DND-41 (cell line): ENCODE measurements around the gene RAB40A.
"Not testable (repeated sequence)": the region's sequence is repeated elsewhere in the genome, so short reads cannot be mapped to it uniquely, and the experiment has no call there.

Source experiments
- ATAC-seq: fragments of 200-7000 bp; cut with Tn5 transposase; 3 replicates; pipeline ENCODE4 v1.9.1; 2021; ENCODE audit warnings: low read depth; ENCODE audit not compliant: insufficient read depth
- DNase-seq: peaks from one replicate; pipeline ENCODE4 v3.0.0-alpha.2; 2020
- H2AFZ ChIP-seq: 2 replicates; pipeline ENCODE4 v1.6.0; 2012; ENCODE audit warnings: low read depth, low read length
- H3K27ac ChIP-seq: 2 replicates; pipeline ENCODE4 v1.5.1; 2012; ENCODE audit warnings: low read length, inconsistent platforms
- H3K27me3 ChIP-seq: fragments of 200-600 bp; sonication (generic); 2 replicates; pipeline ENCODE4 v1.6.0; 2012; ENCODE audit warnings: low read length, mild to moderate bottlenecking, inconsistent platforms; ENCODE audit not compliant: insufficient read depth, poor library complexity
- H3K36me3 ChIP-seq: 2 replicates; pipeline ENCODE4 v1.5.1; 2012; ENCODE audit warnings: low read length, inconsistent platforms; ENCODE audit not compliant: insufficient read depth
- H3K4me1 ChIP-seq: 2 replicates; pipeline ENCODE4 v1.5.1; 2012; ENCODE audit warnings: mild to moderate bottlenecking, low read length; ENCODE audit not compliant: insufficient read depth
- H3K4me2 ChIP-seq: 2 replicates; pipeline ENCODE4 v1.6.0; 2012; ENCODE audit warnings: mild to moderate bottlenecking, moderate library complexity, low read length, inconsistent platforms; ENCODE audit not compliant: insufficient read depth
- H3K4me3 ChIP-seq, 2 experiments: fragments of 200-600 bp in 1 of 2; shearing (Covaris generic) in 1 of 2; 2 replicates each; pipeline ENCODE4 v1.5.1; 2012 to 2016; ENCODE audit warnings: inconsistent platforms in 2 of 2, low read length in 2 of 2, mild to moderate bottlenecking in 2 of 2, low read depth in 1 of 2, moderate library complexity in 1 of 2
- H3K79me2 ChIP-seq: 2 replicates; pipeline ENCODE4 v1.6.0; 2012; ENCODE audit warnings: low read length, inconsistent platforms; ENCODE audit not compliant: insufficient read depth
- H3K9ac ChIP-seq: 2 replicates; pipeline ENCODE4 v1.6.0; 2012; ENCODE audit warnings: low read depth, mild to moderate bottlenecking, inconsistent platforms, low read length, moderate library complexity
- H3K9me3 ChIP-seq: 2 replicates; pipeline ENCODE4 v1.5.1; 2012; ENCODE audit warnings: low read length, moderate library complexity, mild to moderate bottlenecking, inconsistent platforms; ENCODE audit not compliant: insufficient read depth, severe bottlenecking
- H4K20me1 ChIP-seq: 2 replicates; pipeline ENCODE4 v1.6.0; 2012; ENCODE audit warnings: low read length; ENCODE audit not compliant: insufficient read depth
- EZH2 ChIP-seq: IDR thresholded peaks from 3 replicates; pipeline ENCODE4 v1.6.1; 2012; ENCODE audit warnings: borderline replicate concordance, low read depth, mild to moderate bottlenecking, moderate library complexity, low read length, inconsistent platforms; ENCODE audit not compliant: severe bottlenecking
- TF ChIP-seq, protein P1 (sequence below): IDR thresholded peaks from 2 replicates; pipeline ENCODE4 v1.5.1; 2012; ENCODE audit warnings: borderline replicate concordance, low read length, moderate library complexity, mild to moderate bottlenecking; ENCODE audit not compliant: poor library complexity, severe bottlenecking; ENCODE audit errors: extremely low read depth

RAB40A gene

DNA sequence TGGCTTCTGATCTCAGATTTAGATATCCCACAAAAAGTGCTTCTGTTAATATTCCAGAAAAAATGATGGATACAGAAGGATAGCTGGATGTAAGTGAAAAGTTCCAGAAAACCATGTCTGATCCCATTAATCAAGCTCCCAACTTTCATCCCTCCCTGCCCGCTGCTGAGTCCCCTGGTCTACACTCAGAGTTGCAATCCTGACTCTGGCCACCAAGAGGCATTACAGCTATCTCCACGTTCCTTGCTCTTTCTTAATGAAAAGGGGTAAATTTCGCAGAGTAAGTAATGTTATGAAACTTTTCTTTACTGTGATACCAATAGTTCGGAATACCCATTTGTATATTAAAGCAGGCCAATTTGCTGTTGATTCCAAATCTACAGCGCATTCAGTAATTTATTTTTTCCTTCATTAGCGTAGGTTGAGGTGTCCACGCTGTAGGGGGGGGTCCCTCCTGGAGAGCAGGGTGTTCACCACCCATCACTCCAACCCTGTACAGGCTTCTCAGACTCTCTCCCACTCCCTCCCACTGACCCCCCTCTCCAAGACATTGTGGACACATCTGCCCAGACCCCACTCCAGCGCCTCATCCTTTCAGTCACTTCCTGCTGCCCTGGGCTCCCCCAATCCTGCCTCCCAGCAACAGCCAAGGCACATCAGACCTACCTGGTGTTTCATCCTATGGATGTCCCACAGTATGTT is 55.1 kb downstream of the RAB40A start:
- Histone ChIP-seq H3K4me2 (peak overlapping the region; percentile 68), H4K20me1 (no peaks in the 10 kb centered on the region), H3K79me2 (no peaks in the 10 kb centered on the region), H3K9me3 (no peaks in the 10 kb centered on the region), H3K9ac (no peak overlapping the region), H2AFZ (peak overlapping the region; percentile 73), H3K27ac (no peak overlapping the region), H3K4me1 (peaks cover 9% of the 10 kb centered on the region), H3K27me3 (peaks cover 3% of the 10 kb centered on the region), H3K36me3 (no peaks in the 10 kb centered on the region), H3K4me3 (peak overlapping the region in 1 of 2 experiments; percentile 52; a peak in 2 of 4 replicates)
- TF ChIP-seq, protein P1, sequence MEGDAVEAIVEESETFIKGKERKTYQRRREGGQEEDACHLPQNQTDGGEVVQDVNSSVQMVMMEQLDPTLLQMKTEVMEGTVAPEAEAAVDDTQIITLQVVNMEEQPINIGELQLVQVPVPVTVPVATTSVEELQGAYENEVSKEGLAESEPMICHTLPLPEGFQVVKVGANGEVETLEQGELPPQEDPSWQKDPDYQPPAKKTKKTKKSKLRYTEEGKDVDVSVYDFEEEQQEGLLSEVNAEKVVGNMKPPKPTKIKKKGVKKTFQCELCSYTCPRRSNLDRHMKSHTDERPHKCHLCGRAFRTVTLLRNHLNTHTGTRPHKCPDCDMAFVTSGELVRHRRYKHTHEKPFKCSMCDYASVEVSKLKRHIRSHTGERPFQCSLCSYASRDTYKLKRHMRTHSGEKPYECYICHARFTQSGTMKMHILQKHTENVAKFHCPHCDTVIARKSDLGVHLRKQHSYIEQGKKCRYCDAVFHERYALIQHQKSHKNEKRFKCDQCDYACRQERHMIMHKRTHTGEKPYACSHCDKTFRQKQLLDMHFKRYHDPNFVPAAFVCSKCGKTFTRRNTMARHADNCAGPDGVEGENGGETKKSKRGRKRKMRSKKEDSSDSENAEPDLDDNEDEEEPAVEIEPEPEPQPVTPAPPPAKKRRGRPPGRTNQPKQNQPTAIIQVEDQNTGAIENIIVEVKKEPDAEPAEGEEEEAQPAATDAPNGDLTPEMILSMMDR, result peak; percentile 56
- no peak for TF ChIP-seq EZH2
- DNase-seq (peak; percentile 12), ATAC-seq (peak; percentile 76)

DNA sequence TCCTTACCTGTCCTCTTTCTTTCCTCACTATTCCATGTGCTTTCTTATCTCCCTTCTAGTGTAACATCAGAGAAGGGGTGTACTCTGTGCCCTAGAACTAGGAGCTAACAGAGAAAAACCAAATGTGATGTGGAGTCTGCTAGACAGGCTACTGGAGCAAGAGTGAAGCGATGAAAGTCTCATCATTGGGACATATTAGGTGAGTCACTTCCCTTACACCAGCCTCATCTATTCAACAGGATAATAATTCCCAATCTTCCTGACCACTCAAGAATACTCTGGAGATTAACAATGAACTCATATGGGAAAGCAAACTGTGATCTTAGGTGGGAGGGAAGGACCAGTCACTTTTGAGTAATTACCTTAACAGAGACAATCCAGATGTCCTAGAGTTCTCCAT is 58.1 kb downstream of the RAB40A start:
- no peak overlapping the region for H3K9ac ChIP-seq
- H3K27ac ChIP-seq, result no peak overlapping the region
- no peaks in the 10 kb centered on the region for H4K20me1 ChIP-seq
- no peak for ATAC-seq
- no peak for DNase-seq
- H2AFZ ChIP-seq, result no peak overlapping the region
- H3K79me2 ChIP-seq, result no peaks in the 10 kb centered on the region
- no peaks in the 10 kb centered on the region for H3K9me3 ChIP-seq
- no peaks in the 10 kb centered on the region for H3K36me3 ChIP-seq
- H3K27me3 ChIP-seq, result no peaks in the 10 kb centered on the region
- TF ChIP-seq, protein P1, result no peak
- TF ChIP-seq EZH2, result no peak
- H3K4me1 ChIP-seq, result peaks cover 9% of the 10 kb centered on the region
- no peak overlapping the region for H3K4me3 ChIP-seq
- no peak overlapping the region for H3K4me2 ChIP-seq

DNA sequence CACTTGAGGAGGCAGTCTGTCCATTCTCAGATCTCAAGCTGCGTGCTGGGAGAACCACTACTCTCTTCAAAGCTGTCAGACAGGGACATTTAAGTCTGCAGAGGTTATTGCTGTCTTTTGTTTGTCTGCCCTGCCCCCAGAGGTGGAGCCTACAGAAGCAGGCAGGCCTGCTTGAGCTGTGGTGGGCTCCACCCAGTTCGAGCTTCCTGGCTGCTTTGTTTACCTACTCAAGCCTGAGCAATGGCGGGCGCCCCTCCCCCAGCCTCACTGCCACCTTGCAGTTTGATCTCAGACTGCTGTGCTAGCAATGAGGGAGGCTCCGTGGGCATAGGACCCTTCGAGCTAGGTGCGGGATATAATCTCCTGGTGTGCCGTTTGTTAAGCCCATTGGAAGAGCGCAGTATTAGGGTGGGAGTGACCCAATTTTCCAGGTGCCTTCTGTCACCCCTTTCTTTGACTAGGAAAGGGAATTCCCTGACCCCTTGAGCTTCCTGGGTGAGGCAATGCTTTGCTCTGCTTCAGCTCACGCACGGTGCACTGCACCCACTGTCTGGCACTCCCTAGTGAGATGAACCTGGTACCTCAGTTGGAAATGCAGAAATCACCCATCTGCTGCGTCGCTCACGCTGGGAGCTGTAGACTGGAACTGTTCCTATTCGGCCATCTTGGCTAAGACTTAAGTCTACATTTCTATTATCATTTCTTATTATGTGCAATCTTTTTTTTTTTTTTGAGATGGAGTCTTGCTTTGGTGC is 59.1 kb downstream of the RAB40A start:
- H2AFZ ChIP-seq, H3K27ac ChIP-seq, H3K4me1 ChIP-seq, H3K27me3 ChIP-seq, H3K79me2 ChIP-seq, H3K4me2 ChIP-seq, H3K36me3 ChIP-seq, H3K4me3 ChIP-seq, H3K9ac ChIP-seq, ATAC-seq, DNase-seq, H3K9me3 ChIP-seq, H4K20me1 ChIP-seq: not testable (repeated sequence)

DNA sequence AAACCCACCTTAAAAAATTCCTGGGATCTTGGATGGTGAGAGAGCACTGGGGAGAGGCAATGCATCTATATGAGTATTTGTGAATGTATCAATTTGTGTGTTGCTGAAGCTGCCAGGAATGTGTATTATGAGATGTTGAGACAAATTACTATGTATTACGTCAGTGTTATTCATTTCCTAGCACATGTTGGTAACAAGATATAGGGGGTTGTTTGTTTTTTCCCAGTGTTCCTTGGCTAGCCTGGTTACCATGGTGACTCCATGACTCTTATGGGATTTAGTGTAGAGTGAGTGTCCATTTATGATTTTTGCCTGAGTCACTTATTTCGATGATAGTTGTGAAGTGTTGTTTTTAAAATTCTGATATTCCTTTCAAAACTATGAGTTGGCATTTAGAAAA is 65.6 kb downstream of the RAB40A start:
- no peak for ATAC-seq

More for the DNA sequence above, 65.6 kb downstream of the RAB40A start:
- Histone ChIP-seq H3K27me3 (no peaks in the 10 kb centered on the region), H3K4me1 (no peaks in the 10 kb centered on the region), H3K9ac (no peak overlapping the region), H3K9me3 (no peaks in the 10 kb centered on the region), H3K27ac (no peak overlapping the region), H3K4me3 (no peak overlapping the region), H3K36me3 (no peaks in the 10 kb centered on the region), H3K4me2 (no peak overlapping the region), H4K20me1 (no peaks in the 10 kb centered on the region), H2AFZ (no peak overlapping the region), H3K79me2 (no peaks in the 10 kb centered on the region)
- no peak for DNase-seq
- TF ChIP-seq, protein P1, result no peak
- no peak for TF ChIP-seq EZH2
